ENCODE data around the gene SESN1.

DNA sequence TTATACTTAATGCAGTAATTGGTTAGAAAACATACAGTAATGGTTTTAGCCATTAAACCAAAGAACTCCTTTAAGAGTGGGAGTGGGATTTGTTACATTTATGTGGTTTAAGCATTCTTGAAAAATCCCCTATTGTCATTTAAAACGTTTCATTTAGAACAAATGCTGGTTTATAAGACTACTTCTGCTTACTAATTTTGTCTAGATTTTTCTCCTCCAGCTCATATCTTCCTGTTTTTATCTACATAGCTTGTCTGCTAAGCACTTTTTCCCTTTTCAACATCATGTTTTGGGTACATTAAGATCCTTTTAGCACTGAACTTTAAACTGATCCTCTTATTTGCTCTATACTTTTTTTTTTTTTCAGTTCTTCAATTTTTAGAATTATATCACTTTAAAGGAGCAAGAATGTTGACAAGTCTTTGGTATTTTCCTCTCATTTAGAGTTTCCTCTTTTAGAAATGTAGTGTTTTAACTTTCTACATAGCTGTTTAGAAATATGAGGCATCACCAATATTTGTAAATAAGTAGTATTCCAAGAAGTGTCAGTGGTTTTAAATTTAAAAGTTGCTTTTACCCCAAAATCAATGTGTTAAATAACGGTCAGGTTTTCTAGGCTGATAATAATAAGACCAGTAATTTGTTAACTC, 80.9 kb downstream of the SESN1 start:
- TF ChIP-seq, protein P1, sequence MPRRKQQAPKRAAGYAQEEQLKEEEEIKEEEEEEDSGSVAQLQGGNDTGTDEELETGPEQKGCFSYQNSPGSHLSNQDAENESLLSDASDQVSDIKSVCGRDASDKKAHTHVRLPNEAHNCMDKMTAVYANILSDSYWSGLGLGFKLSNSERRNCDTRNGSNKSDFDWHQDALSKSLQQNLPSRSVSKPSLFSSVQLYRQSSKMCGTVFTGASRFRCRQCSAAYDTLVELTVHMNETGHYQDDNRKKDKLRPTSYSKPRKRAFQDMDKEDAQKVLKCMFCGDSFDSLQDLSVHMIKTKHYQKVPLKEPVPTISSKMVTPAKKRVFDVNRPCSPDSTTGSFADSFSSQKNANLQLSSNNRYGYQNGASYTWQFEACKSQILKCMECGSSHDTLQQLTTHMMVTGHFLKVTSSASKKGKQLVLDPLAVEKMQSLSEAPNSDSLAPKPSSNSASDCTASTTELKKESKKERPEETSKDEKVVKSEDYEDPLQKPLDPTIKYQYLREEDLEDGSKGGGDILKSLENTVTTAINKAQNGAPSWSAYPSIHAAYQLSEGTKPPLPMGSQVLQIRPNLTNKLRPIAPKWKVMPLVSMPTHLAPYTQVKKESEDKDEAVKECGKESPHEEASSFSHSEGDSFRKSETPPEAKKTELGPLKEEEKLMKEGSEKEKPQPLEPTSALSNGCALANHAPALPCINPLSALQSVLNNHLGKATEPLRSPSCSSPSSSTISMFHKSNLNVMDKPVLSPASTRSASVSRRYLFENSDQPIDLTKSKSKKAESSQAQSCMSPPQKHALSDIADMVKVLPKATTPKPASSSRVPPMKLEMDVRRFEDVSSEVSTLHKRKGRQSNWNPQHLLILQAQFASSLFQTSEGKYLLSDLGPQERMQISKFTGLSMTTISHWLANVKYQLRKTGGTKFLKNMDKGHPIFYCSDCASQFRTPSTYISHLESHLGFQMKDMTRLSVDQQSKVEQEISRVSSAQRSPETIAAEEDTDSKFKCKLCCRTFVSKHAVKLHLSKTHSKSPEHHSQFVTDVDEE (CRISPR knock-in tag; IDR thresholded peaks at IDR 0.05) = no peak
- TF ChIP-seq, protein P2, sequence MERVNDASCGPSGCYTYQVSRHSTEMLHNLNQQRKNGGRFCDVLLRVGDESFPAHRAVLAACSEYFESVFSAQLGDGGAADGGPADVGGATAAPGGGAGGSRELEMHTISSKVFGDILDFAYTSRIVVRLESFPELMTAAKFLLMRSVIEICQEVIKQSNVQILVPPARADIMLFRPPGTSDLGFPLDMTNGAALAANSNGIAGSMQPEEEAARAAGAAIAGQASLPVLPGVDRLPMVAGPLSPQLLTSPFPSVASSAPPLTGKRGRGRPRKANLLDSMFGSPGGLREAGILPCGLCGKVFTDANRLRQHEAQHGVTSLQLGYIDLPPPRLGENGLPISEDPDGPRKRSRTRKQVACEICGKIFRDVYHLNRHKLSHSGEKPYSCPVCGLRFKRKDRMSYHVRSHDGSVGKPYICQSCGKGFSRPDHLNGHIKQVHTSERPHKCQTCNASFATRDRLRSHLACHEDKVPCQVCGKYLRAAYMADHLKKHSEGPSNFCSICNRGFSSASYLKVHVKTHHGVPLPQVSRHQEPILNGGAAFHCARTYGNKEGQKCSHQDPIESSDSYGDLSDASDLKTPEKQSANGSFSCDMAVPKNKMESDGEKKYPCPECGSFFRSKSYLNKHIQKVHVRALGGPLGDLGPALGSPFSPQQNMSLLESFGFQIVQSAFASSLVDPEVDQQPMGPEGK (CRISPR knock-in tag; IDR thresholded peaks at IDR 0.05; ENCODE audit: borderline replicate concordance) = no peak
- no peak for TF ChIP-seq ZC3H10 (CRISPR knock-in tag; IDR thresholded peaks at IDR 0.05)
- no peak for TF ChIP-seq ZFP30 (CRISPR knock-in tag; IDR thresholded peaks at IDR 0.05)
- TF ChIP-seq CSRNP3 (CRISPR knock-in tag; IDR thresholded peaks at IDR 0.05) = no peak
- TF ChIP-seq PPARA (CRISPR knock-in tag; IDR thresholded peaks at IDR 0.05; ENCODE audit: borderline replicate concordance) = no peak
- no peak for TF ChIP-seq ARNTL (CRISPR knock-in tag; IDR thresholded peaks at IDR 0.05; ENCODE audit: borderline replicate concordance, low read depth)
- TF ChIP-seq, protein P3, sequence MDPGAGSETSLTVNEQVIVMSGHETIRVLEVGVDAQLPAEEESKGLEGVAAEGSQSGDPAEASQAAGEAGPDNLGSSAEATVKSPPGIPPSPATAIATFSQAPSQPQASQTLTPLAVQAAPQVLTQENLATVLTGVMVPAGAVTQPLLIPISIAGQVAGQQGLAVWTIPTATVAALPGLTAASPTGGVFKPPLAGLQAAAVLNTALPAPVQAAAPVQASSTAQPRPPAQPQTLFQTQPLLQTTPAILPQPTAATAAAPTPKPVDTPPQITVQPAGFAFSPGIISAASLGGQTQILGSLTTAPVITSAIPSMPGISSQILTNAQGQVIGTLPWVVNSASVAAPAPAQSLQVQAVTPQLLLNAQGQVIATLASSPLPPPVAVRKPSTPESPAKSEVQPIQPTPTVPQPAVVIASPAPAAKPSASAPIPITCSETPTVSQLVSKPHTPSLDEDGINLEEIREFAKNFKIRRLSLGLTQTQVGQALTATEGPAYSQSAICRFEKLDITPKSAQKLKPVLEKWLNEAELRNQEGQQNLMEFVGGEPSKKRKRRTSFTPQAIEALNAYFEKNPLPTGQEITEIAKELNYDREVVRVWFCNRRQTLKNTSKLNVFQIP (CRISPR knock-in tag; IDR thresholded peaks at IDR 0.05; ENCODE audit: borderline replicate concordance, low read depth) = no peak
- no peak for TF ChIP-seq RARB (CRISPR knock-in tag; IDR thresholded peaks at IDR 0.05)
